HS-27A (cell line): Measurements from ENCODE around the gene GLS.
"Not testable (repeated sequence)": the region's sequence is repeated elsewhere in the genome, so short reads cannot be mapped to it uniquely, and the experiment has no call there.

Experiments used
- DNase-seq: peaks from one replicate; pipeline ENCODE4 v3.0.0-alpha.2; 2012; ENCODE audit warnings: low read depth, missing footprints

The GLS gene

GRCh38 chr2:190856985-190857384 lies 23.6 kb upstream of the GLS start:
- DNase-seq = no peak

DNA sequence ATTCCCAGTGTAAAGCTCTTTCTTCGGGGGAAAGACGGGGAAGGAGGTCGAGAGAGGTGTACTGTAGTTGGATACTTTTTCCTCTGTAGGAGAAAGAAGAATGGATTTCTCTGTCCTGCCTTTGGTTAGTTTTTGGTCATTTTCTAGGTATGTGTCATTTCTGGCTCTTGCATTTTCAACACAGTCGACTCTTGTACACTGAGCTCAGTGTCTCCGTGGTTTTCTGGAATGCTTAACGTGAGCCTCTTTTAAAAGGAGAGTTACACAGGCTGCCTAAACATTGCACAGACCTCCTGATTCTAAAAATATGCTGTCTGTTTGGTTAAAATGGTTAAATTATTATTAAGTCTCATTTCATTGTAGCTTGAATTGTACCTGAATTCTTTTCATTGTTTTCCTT lies 21.8 kb upstream of the GLS start:
- DNase-seq = no peak

DNA sequence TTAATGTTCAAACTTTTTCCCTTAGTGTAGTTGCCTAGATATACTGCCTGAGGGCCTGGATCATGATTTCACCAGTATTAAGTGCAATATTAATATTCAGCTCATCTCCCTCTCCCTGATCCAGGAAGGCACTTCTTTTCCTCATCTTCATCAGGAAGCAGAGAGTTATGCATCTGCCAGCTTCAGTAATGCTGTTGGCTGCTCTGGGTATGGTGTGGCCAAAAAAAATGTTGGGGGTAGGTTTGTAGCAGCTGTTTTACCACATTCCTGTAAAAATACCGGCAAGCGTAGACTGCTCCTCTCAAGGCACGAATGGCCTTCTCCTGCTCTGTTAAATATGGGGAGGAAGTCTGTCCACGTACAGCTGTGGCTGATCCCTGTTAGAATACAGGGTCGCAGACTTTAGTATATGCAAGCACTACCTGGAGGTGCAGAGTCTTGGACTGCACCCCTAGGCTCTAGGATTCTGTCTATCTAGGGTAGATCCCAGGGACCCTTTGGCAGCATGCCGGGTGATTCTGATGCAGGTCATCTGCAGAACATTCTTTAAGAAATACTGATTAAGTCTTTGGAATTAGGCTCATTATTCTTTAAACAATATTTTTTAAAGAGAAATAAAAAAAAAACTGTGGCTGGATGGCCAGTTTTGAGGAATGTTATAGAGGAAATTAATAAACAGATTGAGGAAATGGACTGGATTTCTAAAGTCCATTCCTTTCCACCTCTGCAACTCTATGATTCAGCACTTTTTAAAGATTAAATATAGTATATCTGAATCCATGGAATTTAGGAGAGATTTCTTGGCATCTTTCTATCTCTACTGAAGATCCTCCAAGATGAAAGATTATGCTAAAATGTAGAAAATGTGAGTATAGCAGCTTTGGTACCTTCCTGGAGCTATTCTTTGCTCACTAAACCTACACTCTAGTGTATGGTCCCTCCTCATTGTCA lies 21.0 kb upstream of the GLS start:
- DNase-seq = no peak

- DNase-seq = no peak
Observed at GRCh38 chr2:190860985-190861680, 19.5 kb upstream of the GLS start.

DNA sequence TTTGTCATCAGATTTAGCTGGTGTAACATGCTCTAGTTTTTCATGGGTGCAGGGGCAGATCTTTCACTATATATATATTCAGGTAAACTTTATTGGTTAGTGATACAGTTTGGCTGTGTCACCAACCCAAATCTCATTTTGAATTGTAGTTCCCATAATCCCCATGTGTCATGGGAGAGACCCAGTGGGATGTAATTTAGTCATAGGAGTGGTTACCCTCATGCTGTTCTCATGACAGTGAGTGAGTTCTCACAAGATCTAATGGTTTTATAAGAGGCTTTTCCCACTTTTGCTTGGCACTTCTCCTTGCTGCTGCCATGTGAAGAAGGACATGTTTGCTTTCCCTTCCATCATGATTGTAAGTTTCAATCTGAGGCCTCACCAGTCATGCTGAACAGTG lies 18.5 kb upstream of the GLS start:
- DNase-seq = not testable (repeated sequence)

GRCh38 chr2:190862571-190862991 lies 18.0 kb upstream of the GLS start:
- DNase-seq = no peak

GRCh38 chr2:190863946-190864345 lies 16.7 kb upstream of the GLS start:
- no peak for DNase-seq

- no peak for DNase-seq
Observed at GRCh38 chr2:190864375-190864774, 16.2 kb upstream of the GLS start.

DNA sequence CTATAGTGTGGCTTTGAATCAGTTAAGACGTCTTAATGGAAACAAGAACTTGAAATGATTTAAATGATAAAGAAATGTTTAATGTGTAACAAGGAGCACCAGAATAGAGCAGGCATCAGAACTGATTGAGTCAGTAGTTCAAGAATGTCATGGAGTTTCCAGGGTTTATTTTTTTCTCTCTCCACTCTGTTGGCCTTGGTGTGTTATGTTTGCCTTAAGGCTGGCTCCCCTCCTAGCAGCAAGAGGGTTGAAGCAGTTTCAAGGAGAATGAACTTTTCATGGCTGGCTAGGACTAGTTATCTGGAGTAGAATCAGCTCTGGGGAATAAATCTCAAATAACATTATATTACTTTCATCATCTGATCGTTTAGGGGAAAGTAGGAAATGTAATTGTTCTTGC lies 13.4 kb upstream of the GLS start:
- no peak for DNase-seq

DNA sequence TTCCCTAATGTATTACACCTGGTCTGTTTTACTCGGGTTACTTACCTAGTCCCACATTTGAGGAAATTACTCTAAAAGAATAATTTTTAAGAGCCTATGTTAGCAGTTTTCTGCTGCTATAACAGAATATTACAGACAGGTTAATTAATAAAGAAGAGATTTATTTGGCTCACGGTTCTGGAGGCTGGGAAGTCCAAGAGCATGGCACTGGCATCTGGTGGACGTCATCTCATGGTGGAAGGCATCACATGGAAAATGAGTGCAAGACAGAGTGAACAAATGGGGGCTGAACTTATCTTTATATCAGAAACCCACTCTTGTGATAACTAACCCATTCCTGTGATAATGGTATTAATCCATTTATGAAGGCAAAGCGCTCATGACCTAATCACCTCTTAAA lies 12.8 kb upstream of the GLS start:
- DNase-seq = no peak

DNA sequence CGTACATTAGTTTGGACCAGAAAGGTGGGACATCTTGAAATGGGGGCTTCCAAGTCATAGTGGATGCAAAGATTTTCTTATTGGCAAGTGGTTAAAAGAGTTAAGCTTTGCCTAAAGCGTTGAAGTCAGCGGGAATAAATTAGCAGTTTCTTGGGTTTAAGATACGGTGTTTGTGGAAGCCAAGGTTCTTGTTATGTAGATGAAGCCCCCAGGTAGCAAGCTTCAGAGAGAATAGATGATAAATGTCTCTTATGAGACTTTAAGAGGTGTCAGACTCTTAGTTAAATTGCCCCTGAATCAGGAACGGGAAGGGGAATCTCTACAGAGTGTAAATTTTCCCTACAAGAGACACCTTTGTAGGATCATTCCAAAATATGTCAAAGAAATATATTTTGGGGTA lies 10.9 kb upstream of the GLS start:
- no peak for DNase-seq

DNA sequence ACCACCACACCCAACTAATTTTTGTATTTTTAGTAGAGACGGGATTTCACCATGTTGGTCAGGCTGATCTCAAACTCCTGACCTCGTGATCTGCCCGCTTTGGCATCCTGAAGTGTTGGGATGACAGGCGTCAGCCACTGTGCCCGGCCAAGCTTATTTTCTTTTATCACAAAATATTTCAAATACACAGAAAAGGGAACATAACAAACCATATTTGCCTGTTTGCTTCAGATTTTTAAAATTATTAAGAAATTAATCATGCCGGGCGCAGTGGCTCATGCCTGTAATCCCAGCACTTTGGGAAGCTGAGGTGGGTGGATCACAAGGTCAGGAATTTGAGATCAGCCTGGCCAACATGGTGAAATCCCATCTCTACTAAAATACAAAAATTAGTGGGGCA lies 7.2 kb upstream of the GLS start:
- DNase-seq = not testable (repeated sequence)

GRCh38 chr2:190875891-190876290 lies 4.7 kb upstream of the GLS start:
- DNase-seq = no peak

GRCh38 chr2:190876631-190877030 lies 4.0 kb upstream of the GLS start:
- DNase-seq = no peak

- DNase-seq = no peak
Observed at GRCh38 chr2:190877436-190877835, 3.2 kb upstream of the GLS start.

- DNase-seq = no peak
Observed at GRCh38 chr2:190879474-190880377, 895 bp upstream of the GLS start.

DNA sequence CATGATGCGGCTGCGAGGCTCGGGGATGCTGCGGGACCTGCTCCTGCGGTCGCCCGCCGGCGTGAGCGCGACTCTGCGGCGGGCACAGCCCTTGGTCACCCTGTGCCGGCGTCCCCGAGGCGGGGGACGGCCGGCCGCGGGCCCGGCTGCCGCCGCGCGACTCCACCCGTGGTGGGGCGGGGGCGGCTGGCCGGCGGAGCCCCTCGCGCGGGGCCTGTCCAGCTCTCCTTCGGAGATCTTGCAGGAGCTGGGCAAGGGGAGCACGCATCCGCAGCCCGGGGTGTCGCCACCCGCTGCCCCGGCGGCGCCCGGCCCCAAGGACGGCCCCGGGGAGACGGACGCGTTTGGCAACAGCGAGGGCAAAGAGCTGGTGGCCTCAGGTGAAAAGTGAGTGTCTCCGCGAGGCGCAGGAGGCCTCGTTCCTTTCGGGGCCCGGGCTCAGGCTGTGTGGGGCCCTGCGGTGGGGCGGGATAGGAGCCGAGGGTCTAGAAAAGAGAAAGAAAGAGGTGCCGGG lies 520 bp downstream of the GLS start:
- no peak for DNase-seq

DNA sequence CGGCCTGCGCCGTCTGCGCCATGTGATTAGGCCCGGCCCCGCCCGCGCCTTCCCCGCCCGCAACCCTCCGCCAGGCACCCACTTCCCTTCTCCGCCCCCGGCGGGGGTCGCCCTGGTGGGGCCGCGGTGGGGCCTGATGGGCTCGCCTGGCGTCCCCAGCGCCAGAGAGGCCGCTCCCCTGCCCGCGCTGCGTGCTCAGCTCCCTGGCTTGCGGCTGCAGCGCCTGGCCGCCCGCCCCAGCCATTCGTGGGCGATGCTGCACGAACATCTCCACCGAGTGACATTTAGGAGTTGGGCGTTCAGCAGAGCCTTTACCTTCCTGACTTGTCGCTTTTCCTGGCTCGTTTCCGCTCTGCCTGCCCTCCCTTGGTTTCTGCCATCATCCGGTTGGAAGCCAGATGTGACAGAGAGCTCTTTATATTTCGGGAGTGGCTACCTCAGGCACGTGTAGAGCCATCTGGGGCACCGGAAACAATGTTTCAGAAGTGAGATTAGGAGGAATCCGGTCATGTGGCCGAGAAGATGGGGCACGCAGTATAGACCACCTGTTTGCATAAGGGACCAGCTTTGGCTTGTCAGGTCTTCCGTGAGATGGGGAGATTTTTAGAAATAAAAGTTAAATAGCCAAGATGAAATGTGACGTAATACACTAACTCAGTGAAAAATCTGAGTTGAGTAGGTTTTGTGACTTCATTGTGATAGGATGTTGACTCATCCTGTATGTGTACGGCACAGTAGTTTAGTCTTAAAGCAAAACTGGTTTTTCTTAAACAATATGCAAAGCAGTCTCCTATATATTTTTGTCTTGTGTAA lies 1.2 kb downstream of the GLS start:
- DNase-seq = peak; percentile 56

- no peak for DNase-seq
Observed at GRCh38 chr2:190882411-190882766, 1.8 kb downstream of the GLS start.

GRCh38 chr2:190882856-190883582 lies 2.4 kb downstream of the GLS start:
- no peak for DNase-seq

- DNase-seq = not testable (repeated sequence)
Observed at GRCh38 chr2:190885844-190886243, 5.2 kb downstream of the GLS start.
